ENCODE data around the gene DNAJC3.

DNAJC3 gene

GRCh38 chr13:95741584-95742563 lies 64.9 kb downstream of the DNAJC3 start:
- H3K4me3 ChIP-seq (ENCODE audit: control insufficient read depth in 1 of 7, extremely low read depth in 1 of 7, insufficient read depth in 4 of 7, low read depth in 2 of 7, low read length in 6 of 7), result no peak overlapping the region
- H3K36me3 ChIP-seq (ENCODE audit: control insufficient read depth in 4 of 4, insufficient read depth in 4 of 4, low read length in 3 of 4), result peaks cover 2 to 5% (median 3%) of the 10 kb centered on the region in 4 experiments
- H3K27ac ChIP-seq (ENCODE audit: insufficient read depth in 1 of 2, low read depth in 1 of 2, low read length in 2 of 2, poor library complexity in 1 of 2, severe bottlenecking in 2 of 2), result no peak overlapping the region
- POLR2A ChIA-PET, result interaction anchor here (0.5 kb wide), 1 partner anchor 107 kb away, joined by 5 read pairs; no protein-coding TSS in a partner anchor
- CTCF ChIA-PET, result no interaction called here
- WGBS (ENCODE audit: insufficient coverage), result 100% methylated on average over 4 of the region's 4 CpGs
- peaks cover 0 to 3% (median 0%) of the 10 kb centered on the region in 4 experiments for H3K4me1 ChIP-seq (ENCODE audit: control extremely low read depth in 1 of 4, control insufficient read depth in 4 of 4, insufficient read depth in 4 of 4, low read length in 3 of 4)
- peaks cover 0 to 5% (median 0%) of the 10 kb centered on the region in 5 experiments for H3K9me3 ChIP-seq (ENCODE audit: control extremely low read depth in 1 of 5, control insufficient read depth in 4 of 5, insufficient read depth in 2 of 5, low read depth in 1 of 5, low read length in 4 of 5)
- no peak for DNase-seq
- H3K27me3 ChIP-seq (replicated peaks in 2 of 5; ENCODE audit: control insufficient read depth in 4 of 5, insufficient read depth in 5 of 5, low read length in 4 of 5), result no peaks in the 10 kb centered on the region

- H3K9me3 ChIP-seq (ENCODE audit: control extremely low read depth in 1 of 5, control insufficient read depth in 4 of 5, insufficient read depth in 2 of 5, low read depth in 1 of 5, low read length in 4 of 5), result peaks cover 0 to 5% (median 0%) of the 10 kb centered on the region in 5 experiments
- H3K4me1 ChIP-seq (ENCODE audit: control extremely low read depth in 1 of 4, control insufficient read depth in 4 of 4, insufficient read depth in 4 of 4, low read length in 3 of 4), result peaks cover 0 to 3% (median 0%) of the 10 kb centered on the region in 4 experiments
- no peaks in the 10 kb centered on the region for H3K27me3 ChIP-seq (replicated peaks in 2 of 5; ENCODE audit: control insufficient read depth in 4 of 5, insufficient read depth in 5 of 5, low read length in 4 of 5)
- ChIA-PET POLR2A (no interaction called here), CTCF (no interaction called here)
- no peak overlapping the region for H3K4me3 ChIP-seq (ENCODE audit: control insufficient read depth in 1 of 7, extremely low read depth in 1 of 7, insufficient read depth in 4 of 7, low read depth in 2 of 7, low read length in 6 of 7)
- no peak for DNase-seq
- peaks cover 2 to 5% (median 3%) of the 10 kb centered on the region in 4 experiments for H3K36me3 ChIP-seq (ENCODE audit: control insufficient read depth in 4 of 4, insufficient read depth in 4 of 4, low read length in 3 of 4)
- 100% methylated on average over 2 of the region's 3 CpGs for WGBS (ENCODE audit: insufficient coverage)
- no peak overlapping the region for H3K27ac ChIP-seq (ENCODE audit: insufficient read depth in 1 of 2, low read depth in 1 of 2, low read length in 2 of 2, poor library complexity in 1 of 2, severe bottlenecking in 2 of 2)
These were observed 66.3 kb downstream of the DNAJC3 start for GRCh38 chr13:95743192-95743591.

- H3K4me1 ChIP-seq (ENCODE audit: control extremely low read depth in 1 of 4, control insufficient read depth in 4 of 4, insufficient read depth in 4 of 4, low read length in 3 of 4), result peaks cover 0 to 3% (median 0%) of the 10 kb centered on the region in 4 experiments
- H3K27me3 ChIP-seq (replicated peaks in 2 of 5; ENCODE audit: control insufficient read depth in 4 of 5, insufficient read depth in 5 of 5, low read length in 4 of 5), result no peaks in the 10 kb centered on the region
- peaks cover 2 to 6% (median 4%) of the 10 kb centered on the region in 4 experiments for H3K36me3 ChIP-seq (ENCODE audit: control insufficient read depth in 4 of 4, insufficient read depth in 4 of 4, low read length in 3 of 4)
- no peak for DNase-seq
- POLR2A ChIA-PET, result no interaction called here
- CTCF ChIA-PET, result interaction anchor here (1.2 kb wide), 2 partner anchors 12 to 16 kb away, joined by 3 read pairs; no protein-coding TSS in a partner anchor
- no peak overlapping the region for H3K4me3 ChIP-seq (ENCODE audit: control insufficient read depth in 1 of 7, extremely low read depth in 1 of 7, insufficient read depth in 4 of 7, low read depth in 2 of 7, low read length in 6 of 7)
- H3K27ac ChIP-seq (ENCODE audit: insufficient read depth in 1 of 2, low read depth in 1 of 2, low read length in 2 of 2, poor library complexity in 1 of 2, severe bottlenecking in 2 of 2), result no peak overlapping the region
- peaks cover 0 to 5% (median 0%) of the 10 kb centered on the region in 5 experiments for H3K9me3 ChIP-seq (ENCODE audit: control extremely low read depth in 1 of 5, control insufficient read depth in 4 of 5, insufficient read depth in 2 of 5, low read depth in 1 of 5, low read length in 4 of 5)
- 96% methylated on average over 4 of the region's 4 CpGs for WGBS (ENCODE audit: insufficient coverage)
These were observed 68.3 kb downstream of the DNAJC3 start for GRCh38 chr13:95745289-95745688.

GRCh38 chr13:95745752-95746151 lies 68.8 kb downstream of the DNAJC3 start:
- Histone ChIP-seq H3K27me3 (replicated peaks in 2 of 5; ENCODE audit: control insufficient read depth in 4 of 5, insufficient read depth in 5 of 5, low read length in 4 of 5) (no peaks in the 10 kb centered on the region), H3K4me3 (ENCODE audit: control insufficient read depth in 1 of 7, extremely low read depth in 1 of 7, insufficient read depth in 4 of 7, low read depth in 2 of 7, low read length in 6 of 7) (no peak overlapping the region), H3K9me3 (ENCODE audit: control extremely low read depth in 1 of 5, control insufficient read depth in 4 of 5, insufficient read depth in 2 of 5, low read depth in 1 of 5, low read length in 4 of 5) (peaks cover 0 to 5% (median 0%) of the 10 kb centered on the region in 5 experiments), H3K27ac (ENCODE audit: insufficient read depth in 1 of 2, low read depth in 1 of 2, low read length in 2 of 2, poor library complexity in 1 of 2, severe bottlenecking in 2 of 2) (no peak overlapping the region), H3K4me1 (ENCODE audit: control extremely low read depth in 1 of 4, control insufficient read depth in 4 of 4, insufficient read depth in 4 of 4, low read length in 3 of 4) (peaks cover 0 to 3% (median 0%) of the 10 kb centered on the region in 4 experiments), H3K36me3 (ENCODE audit: control insufficient read depth in 4 of 4, insufficient read depth in 4 of 4, low read length in 3 of 4) (peaks cover 2 to 6% (median 4%) of the 10 kb centered on the region in 4 experiments)
- DNase-seq, result no peak
- ChIA-PET POLR2A (no interaction called here), CTCF (interaction anchor here (1.2 kb wide), 2 partner anchors 11 to 15 kb away, joined by 3 read pairs; no protein-coding TSS in a partner anchor)
- 86% methylated on average over 1 of the region's 2 CpGs for WGBS (ENCODE audit: insufficient coverage)

GRCh38 chr13:95749545-95749944 lies 72.6 kb downstream of the DNAJC3 start:
- no peak for DNase-seq
- POLR2A ChIA-PET, result no interaction called here
- H3K27me3 ChIP-seq (replicated peaks in 2 of 5; ENCODE audit: control insufficient read depth in 4 of 5, insufficient read depth in 5 of 5, low read length in 4 of 5), result no peaks in the 10 kb centered on the region
- peaks cover 0 to 4% (median 2%) of the 10 kb centered on the region in 4 experiments for H3K36me3 ChIP-seq (ENCODE audit: control insufficient read depth in 4 of 4, insufficient read depth in 4 of 4, low read length in 3 of 4)
- H3K9me3 ChIP-seq (ENCODE audit: control extremely low read depth in 1 of 5, control insufficient read depth in 4 of 5, insufficient read depth in 2 of 5, low read depth in 1 of 5, low read length in 4 of 5), result no peaks in the 10 kb centered on the region
- H3K27ac ChIP-seq (ENCODE audit: insufficient read depth in 1 of 2, low read depth in 1 of 2, low read length in 2 of 2, poor library complexity in 1 of 2, severe bottlenecking in 2 of 2), result no peak overlapping the region
- no peak overlapping the region for H3K4me3 ChIP-seq (ENCODE audit: control insufficient read depth in 1 of 7, extremely low read depth in 1 of 7, insufficient read depth in 4 of 7, low read depth in 2 of 7, low read length in 6 of 7)
- CTCF ChIA-PET, result interaction anchor here (0.7 to 1.4 kb wide), 2 partner anchors 17 to 21 kb away, joined by 3 to 4 read pairs; no protein-coding TSS in a partner anchor
- H3K4me1 ChIP-seq (ENCODE audit: control extremely low read depth in 1 of 4, control insufficient read depth in 4 of 4, insufficient read depth in 4 of 4, low read length in 3 of 4), result peaks cover 0 to 4% (median 0%) of the 10 kb centered on the region in 4 experiments
- 100% methylated on average over 2 of the region's 4 CpGs for WGBS (ENCODE audit: insufficient coverage)

- Histone ChIP-seq H3K27me3 (replicated peaks in 2 of 5; ENCODE audit: control insufficient read depth in 4 of 5, insufficient read depth in 5 of 5, low read length in 4 of 5) (no peaks in the 10 kb centered on the region), H3K27ac (ENCODE audit: insufficient read depth in 1 of 2, low read depth in 1 of 2, low read length in 2 of 2, poor library complexity in 1 of 2, severe bottlenecking in 2 of 2) (no peak overlapping the region), H3K36me3 (ENCODE audit: control insufficient read depth in 4 of 4, insufficient read depth in 4 of 4, low read length in 3 of 4) (peaks cover 0 to 4% (median 2%) of the 10 kb centered on the region in 4 experiments), H3K4me3 (ENCODE audit: control insufficient read depth in 1 of 7, extremely low read depth in 1 of 7, insufficient read depth in 4 of 7, low read depth in 2 of 7, low read length in 6 of 7) (no peak overlapping the region), H3K4me1 (ENCODE audit: control extremely low read depth in 1 of 4, control insufficient read depth in 4 of 4, insufficient read depth in 4 of 4, low read length in 3 of 4) (peaks cover 0 to 4% (median 0%) of the 10 kb centered on the region in 4 experiments), H3K9me3 (ENCODE audit: control extremely low read depth in 1 of 5, control insufficient read depth in 4 of 5, insufficient read depth in 2 of 5, low read depth in 1 of 5, low read length in 4 of 5) (no peaks in the 10 kb centered on the region)
- CTCF ChIA-PET, result no interaction called here
- no CpG with 5 or more reads among the region's 2 CpGs for WGBS (ENCODE audit: insufficient coverage)
- POLR2A ChIA-PET, result no interaction called here
- DNase-seq, result no peak
These were observed 75.7 kb downstream of the DNAJC3 start for GRCh38 chr13:95752677-95753076.

GRCh38 chr13:95754069-95754468 lies 77.1 kb downstream of the DNAJC3 start:
- CTCF ChIA-PET, result no interaction called here
- H3K36me3 ChIP-seq (ENCODE audit: control insufficient read depth in 4 of 4, insufficient read depth in 4 of 4, low read length in 3 of 4), result peaks cover 0 to 4% (median 3%) of the 10 kb centered on the region in 4 experiments
- no peaks in the 10 kb centered on the region for H3K9me3 ChIP-seq (ENCODE audit: control extremely low read depth in 1 of 5, control insufficient read depth in 4 of 5, insufficient read depth in 2 of 5, low read depth in 1 of 5, low read length in 4 of 5)
- H3K4me3 ChIP-seq (ENCODE audit: control insufficient read depth in 1 of 7, extremely low read depth in 1 of 7, insufficient read depth in 4 of 7, low read depth in 2 of 7, low read length in 6 of 7), result no peak overlapping the region
- H3K4me1 ChIP-seq (ENCODE audit: control extremely low read depth in 1 of 4, control insufficient read depth in 4 of 4, insufficient read depth in 4 of 4, low read length in 3 of 4), result peaks cover 0 to 4% (median 0%) of the 10 kb centered on the region in 4 experiments
- POLR2A ChIA-PET, result no interaction called here
- 100% methylated on average over 2 of the region's 4 CpGs for WGBS (ENCODE audit: insufficient coverage)
- no peak for DNase-seq
- no peaks in the 10 kb centered on the region for H3K27me3 ChIP-seq (replicated peaks in 2 of 5; ENCODE audit: control insufficient read depth in 4 of 5, insufficient read depth in 5 of 5, low read length in 4 of 5)
- no peak overlapping the region for H3K27ac ChIP-seq (ENCODE audit: insufficient read depth in 1 of 2, low read depth in 1 of 2, low read length in 2 of 2, poor library complexity in 1 of 2, severe bottlenecking in 2 of 2)

All from common myeloid progenitor, CD34-positive (primary cell).